Measurements from ENCODE around the gene SYT11. TPM values are rescaled to one million over a fixed set of nuclear protein-coding genes. Genes with fewer than 3 reads are reported as not detected.
A peak's percentile ranks its signal among the peaks of the same experiment; 100 is the strongest.

Gene SYT11
- total and polyA plus RNA-seq, 10 of the 15 experiments (the other 5 are each of a cell fraction or from before 2014, with no cell fraction given): 7.7 to 21.2 (median 13.5) TPM

DNA sequence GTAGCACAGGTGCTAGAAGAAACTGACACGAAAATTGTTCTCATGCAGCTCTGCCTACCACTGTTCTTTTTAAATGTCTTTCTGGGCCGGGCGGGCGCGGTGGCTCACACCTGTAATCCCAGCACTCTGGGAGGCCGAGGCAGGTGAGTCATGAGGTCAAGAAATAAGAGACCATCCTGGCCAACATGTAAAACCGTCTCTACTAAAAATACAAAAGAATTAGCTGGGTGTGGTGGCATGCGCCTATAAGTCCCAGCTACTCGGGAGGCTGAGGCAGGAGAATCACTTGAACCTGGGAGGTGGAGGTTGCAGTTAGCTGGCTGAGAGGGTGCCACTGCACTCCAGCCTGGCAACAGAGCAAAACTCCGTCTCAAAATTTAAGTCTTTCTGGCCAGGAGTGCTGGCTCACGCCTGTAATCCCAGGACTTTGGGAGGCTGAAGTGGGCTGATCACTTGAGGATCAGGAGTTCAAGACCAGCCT is 52.7 kb downstream of the SYT11 start:
- Histone ChIP-seq H3K4me1 (ENCODE audit: control insufficient read depth, insufficient read depth, low read length) (peaks cover 3% of the 10 kb centered on the region; the same call in 1 of the 2 replicates), H3K9ac (ENCODE audit: control insufficient read depth, insufficient read depth, low read length) (no peak overlapping the region), H2AFZ (ENCODE audit: control insufficient read depth, low read depth, low read length) (no peak overlapping the region), H3K27ac (ENCODE audit: control insufficient read depth, insufficient read depth) (no peak overlapping the region), H3K79me2 (ENCODE audit: control insufficient read depth, insufficient read depth, low read length) (peaks cover 14% of the 10 kb centered on the region), H4K20me1 (ENCODE audit: control insufficient read depth, insufficient read depth) (no peaks in the 10 kb centered on the region), H3K36me3 (ENCODE audit: control insufficient read depth in 2 of 2, insufficient read depth in 2 of 2, low read length in 1 of 2) (peaks cover 7 to 28% of the 10 kb centered on the region in 2 experiments), H3K4me3 (peak overlapping the region; percentile 78; the same call in 1 of the 2 replicates), H3K9me3 (replicated peaks; ENCODE audit: control insufficient read depth, insufficient read depth, low read length) (no peaks in the 10 kb centered on the region), H3K27me3 (replicated peaks in 1 of 2; ENCODE audit: control insufficient read depth in 2 of 2, insufficient read depth in 2 of 2, low read length in 1 of 2) (no peaks in the 10 kb centered on the region), H3K4me2 (ENCODE audit: control insufficient read depth, insufficient read depth) (no peak overlapping the region)
- WGBS (ENCODE audit: insufficient coverage, insufficient replicate concordance, low lambda C conversion rate, missing lambda C conversion rate): 36% methylated on average over 11 of the region's 11 CpGs
- no TSS peak for BruUV-seq (replicated peaks)
- in situ Hi-C loops (cut with MboI) (no loop called here), intact Hi-C loops (cut with micrococcal nuclease; ENCODE audit: unreplicated experiment) (no loop called here)
- ChIA-PET POLR2A (interaction anchor here (0.5 to 3.1 kb wide), 6 partner anchors 19 to 122 kb away, joined by 3 to 12 read pairs (median 5); partner anchors contain the start of genes KHDC4 and SYT11), RAD21 (ENCODE audit: unreplicated experiment) (interaction anchor here (0.6 to 1.1 kb wide), 6 partner anchors 30 to 661 kb away, joined by 3 to 4 read pairs (median 3); no protein-coding TSS in a partner anchor), SMC1A (ENCODE audit: uncharacterized antibody, unreplicated experiment) (interaction anchor here (0.9 to 2.1 kb wide), 4 partner anchors 18 to 64 kb away, joined by 3 to 7 read pairs (median 4); partner anchors contain the start of gene SYT11), CTCF (interaction anchor here (1.1 to 1.8 kb wide), 4 partner anchors 26 to 154 kb away, joined by 3 to 4 read pairs (median 4); partner anchors contain the start of gene UBQLN4)
- ATAC-seq: no peak
- DNase-seq (ENCODE audit: low read depth, low spot score): no peak
- TF ChIP-seq, protein P1, sequence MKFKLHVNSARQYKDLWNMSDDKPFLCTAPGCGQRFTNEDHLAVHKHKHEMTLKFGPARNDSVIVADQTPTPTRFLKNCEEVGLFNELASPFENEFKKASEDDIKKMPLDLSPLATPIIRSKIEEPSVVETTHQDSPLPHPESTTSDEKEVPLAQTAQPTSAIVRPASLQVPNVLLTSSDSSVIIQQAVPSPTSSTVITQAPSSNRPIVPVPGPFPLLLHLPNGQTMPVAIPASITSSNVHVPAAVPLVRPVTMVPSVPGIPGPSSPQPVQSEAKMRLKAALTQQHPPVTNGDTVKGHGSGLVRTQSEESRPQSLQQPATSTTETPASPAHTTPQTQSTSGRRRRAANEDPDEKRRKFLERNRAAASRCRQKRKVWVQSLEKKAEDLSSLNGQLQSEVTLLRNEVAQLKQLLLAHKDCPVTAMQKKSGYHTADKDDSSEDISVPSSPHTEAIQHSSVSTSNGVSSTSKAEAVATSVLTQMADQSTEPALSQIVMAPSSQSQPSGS (IDR thresholded peaks at IDR 0.05; ENCODE audit: low read length): no peak
- TF ChIP-seq SPI1 (IDR thresholded peaks at IDR 0.05; ENCODE audit: borderline replicate concordance, insufficient read depth, low read depth, low read length) (no peak), DPF2 (IDR thresholded peaks at IDR 0.05) (0 out of 2 replicates have a peak, but pooled peaks have one; percentile 25), FOXK2 (IDR thresholded peaks at IDR 0.05) (no peak), PAX5 (IDR thresholded peaks at IDR 0.05; ENCODE audit: borderline replicate concordance, low read depth, low read length) (no peak)
- TF ChIP-seq, protein P2, sequence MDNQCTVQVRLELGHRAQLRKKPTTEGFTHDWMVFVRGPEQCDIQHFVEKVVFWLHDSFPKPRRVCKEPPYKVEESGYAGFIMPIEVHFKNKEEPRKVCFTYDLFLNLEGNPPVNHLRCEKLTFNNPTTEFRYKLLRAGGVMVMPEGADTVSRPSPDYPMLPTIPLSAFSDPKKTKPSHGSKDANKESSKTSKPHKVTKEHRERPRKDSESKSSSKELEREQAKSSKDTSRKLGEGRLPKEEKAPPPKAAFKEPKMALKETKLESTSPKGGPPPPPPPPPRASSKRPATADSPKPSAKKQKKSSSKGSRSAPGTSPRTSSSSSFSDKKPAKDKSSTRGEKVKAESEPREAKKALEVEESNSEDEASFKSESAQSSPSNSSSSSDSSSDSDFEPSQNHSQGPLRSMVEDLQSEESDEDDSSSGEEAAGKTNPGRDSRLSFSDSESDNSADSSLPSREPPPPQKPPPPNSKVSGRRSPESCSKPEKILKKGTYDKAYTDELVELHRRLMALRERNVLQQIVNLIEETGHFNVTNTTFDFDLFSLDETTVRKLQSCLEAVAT (IDR thresholded peaks at IDR 0.05): peak; percentile 60
- FAIRE-seq: no peak

All from GM12878 (cell line).